AG20443 (cell line): ENCODE data around the gene KRT86.
"Not testable (repeated sequence)": the region's sequence is repeated elsewhere in the genome, so short reads cannot be mapped to it uniquely, and the experiment has no call there.

ENCODE experiments used
- DNase-seq: peaks from one replicate; pipeline ENCODE4 v3.0.0; 2012; ENCODE audit warnings: low spot score, mixed read lengths

KRT86 gene

GRCh38 chr12:52252175-52252615 lies 22.2 kb upstream of the KRT86 start:
- not testable (repeated sequence) for DNase-seq

GRCh38 chr12:52252728-52253343 lies 21.6 kb upstream of the KRT86 start:
- DNase-seq = no peak

- DNase-seq = no peak
Observed at GRCh38 chr12:52253391-52254179, 20.9 kb upstream of the KRT86 start.

- no peak for DNase-seq
Observed at GRCh38 chr12:52254180-52254964, 20.1 kb upstream of the KRT86 start.

- DNase-seq = no peak
Observed at GRCh38 chr12:52254965-52255751, 19.3 kb upstream of the KRT86 start.

GRCh38 chr12:52255926-52256583 lies 18.4 kb upstream of the KRT86 start:
- DNase-seq = no peak

GRCh38 chr12:52256584-52256935 lies 17.9 kb upstream of the KRT86 start:
- DNase-seq = no peak

- no peak for DNase-seq
Observed at GRCh38 chr12:52257074-52257551, 17.3 kb upstream of the KRT86 start.

GRCh38 chr12:52257922-52258321 lies 16.5 kb upstream of the KRT86 start:
- not testable (repeated sequence) for DNase-seq

GRCh38 chr12:52258335-52258901 lies 16.0 kb upstream of the KRT86 start:
- DNase-seq = peak; percentile 79

GRCh38 chr12:52259657-52260243 lies 14.7 kb upstream of the KRT86 start:
- DNase-seq = no peak

- no peak for DNase-seq
Observed at GRCh38 chr12:52260361-52261207, 13.9 kb upstream of the KRT86 start.

- DNase-seq = no peak
Observed at GRCh38 chr12:52261208-52261484, 13.3 kb upstream of the KRT86 start.

GRCh38 chr12:52262286-52262685 lies 12.2 kb upstream of the KRT86 start:
- DNase-seq = no peak

GRCh38 chr12:52263761-52264434 lies 10.5 kb upstream of the KRT86 start:
- DNase-seq = no peak

- DNase-seq = no peak
Observed at GRCh38 chr12:52264435-52264825, 10.0 kb upstream of the KRT86 start.

- no peak for DNase-seq
Observed at GRCh38 chr12:52266514-52266913, 7.9 kb upstream of the KRT86 start.

GRCh38 chr12:52267266-52267665 lies 7.2 kb upstream of the KRT86 start:
- no peak for DNase-seq

- no peak for DNase-seq
Observed at GRCh38 chr12:52267699-52268098, 6.7 kb upstream of the KRT86 start.
